GM21717 (cell line): Measurements from ENCODE around the gene CLEC2D.
A peak's percentile ranks its signal among the peaks of the same experiment; 100 is the strongest.
"Not testable (repeated sequence)": the region's sequence is repeated elsewhere in the genome, so short reads cannot be mapped to it uniquely, and the experiment has no call there.

Experiments used
- ATAC-seq: cut with Tn5 transposase; IDR thresholded peaks from one replicate; pipeline ENCODE4 v1.9.1; 2021; ENCODE audit warnings: mild to moderate bottlenecking, moderate library complexity; ENCODE audit not compliant: unreplicated experiment

CLEC2D gene

DNA sequence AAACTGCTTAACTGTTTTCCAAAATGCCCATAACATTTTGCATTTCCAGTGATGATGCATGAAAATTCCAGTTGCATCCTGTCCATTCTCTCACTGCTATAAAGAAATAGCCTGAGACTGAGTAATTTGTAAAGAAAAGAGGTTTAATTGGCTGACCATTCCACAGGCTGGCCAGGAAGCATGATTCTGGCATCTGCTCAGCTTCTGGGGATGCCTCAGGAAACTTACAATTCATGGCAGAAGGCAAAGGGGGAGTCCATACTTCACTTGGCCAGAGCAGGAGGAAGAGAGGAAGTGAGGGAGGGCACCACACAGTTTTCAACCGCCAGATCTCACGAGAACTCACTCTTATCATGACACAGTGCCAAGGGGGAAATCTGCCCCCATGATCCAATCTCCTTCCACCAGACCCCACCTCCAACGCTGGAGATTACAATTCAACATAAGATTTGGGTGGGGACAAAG is 18.2 kb upstream of the CLEC2D start:
- no peak for ATAC-seq

DNA sequence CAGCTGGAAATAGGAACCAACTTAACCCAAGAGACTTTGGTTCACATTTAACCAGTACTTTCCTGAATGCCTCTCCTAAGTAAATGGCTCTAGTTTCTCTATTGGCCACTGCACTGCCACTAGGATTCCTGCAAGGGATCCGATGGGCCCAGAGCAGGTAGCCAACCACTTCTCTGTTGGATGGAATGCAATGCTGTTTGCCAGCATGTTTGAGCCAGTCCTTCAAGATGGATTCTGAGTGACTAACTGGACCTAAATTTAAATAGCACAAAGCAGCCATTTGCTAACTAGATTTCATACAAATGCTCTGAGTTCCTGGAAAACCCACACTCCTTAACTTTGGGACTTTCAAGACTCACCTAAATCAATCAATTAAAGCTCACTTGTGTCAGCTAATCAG is 9.5 kb upstream of the CLEC2D start:
- ATAC-seq: no peak

DNA sequence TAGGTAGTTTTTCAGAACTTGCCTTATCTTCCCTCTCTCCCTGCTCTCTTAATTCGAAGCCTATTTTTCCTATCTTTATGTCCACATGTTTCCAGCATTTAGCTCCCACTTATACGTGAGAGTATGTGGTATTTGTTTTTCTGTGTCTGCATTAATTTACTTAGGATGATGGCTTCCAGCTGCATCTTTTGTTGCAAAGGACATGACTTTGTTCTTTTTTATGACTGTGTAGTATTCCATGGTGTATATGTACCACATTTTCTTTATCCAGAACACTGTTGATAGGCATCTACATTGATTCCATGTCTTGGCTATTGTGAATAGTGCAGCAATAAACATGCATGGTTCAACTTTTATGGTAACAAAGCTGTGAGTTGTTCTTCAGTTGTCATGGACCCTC is 7.8 kb upstream of the CLEC2D start:
- ATAC-seq: no peak

DNA sequence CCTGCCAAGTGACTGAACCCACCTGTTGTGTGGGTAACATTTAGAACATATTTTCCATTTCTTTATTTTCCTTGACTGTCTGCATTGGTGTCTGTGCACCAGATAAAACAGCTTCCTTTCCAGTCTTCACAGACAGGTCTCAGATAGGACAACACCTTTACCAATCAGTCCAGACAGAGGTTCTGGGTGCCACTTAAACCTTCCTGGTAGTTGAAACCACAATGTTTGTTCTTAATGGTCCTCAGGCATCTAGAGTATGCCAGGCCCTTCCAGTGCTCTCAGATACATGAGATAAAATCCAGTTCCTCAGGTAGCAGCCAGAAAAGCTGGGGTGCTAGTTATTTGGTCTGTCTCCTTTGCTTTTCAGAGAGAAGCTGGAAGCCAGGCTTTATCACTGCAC is 7.0 kb upstream of the CLEC2D start:
- no peak for ATAC-seq

DNA sequence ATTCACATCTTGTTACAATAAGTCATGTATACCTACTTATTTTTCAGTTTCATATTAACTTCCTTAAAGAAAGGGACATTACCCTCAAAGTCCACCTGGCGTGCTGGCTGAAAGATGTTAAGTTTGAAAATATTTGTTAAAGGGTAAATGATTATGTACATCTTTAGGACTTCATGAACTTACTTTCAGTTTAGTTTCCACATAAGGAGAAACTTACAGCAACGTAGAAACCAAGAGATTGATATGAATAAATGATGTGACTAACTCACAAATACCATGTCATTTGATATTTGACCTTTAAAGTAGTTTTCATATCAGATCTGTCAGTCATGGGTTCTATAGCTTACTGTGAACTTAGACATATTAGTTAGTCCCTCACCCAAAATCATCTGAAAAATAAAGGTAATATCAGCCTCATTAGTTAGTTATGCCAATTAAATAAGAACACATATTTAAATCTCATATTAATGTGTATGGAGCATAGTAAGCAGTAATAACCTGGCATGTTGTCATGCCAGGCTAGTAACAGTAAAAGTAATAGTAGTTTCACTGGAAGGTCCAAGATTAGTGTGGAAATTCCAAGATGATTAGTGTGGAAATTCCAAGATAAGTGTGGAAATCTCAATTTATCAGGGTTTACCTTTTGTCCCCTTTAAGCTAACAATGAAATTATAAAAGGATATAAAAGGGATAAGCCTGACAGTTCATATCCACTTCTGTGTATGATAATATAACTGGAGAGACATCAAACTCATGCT is 1.9 kb upstream of the CLEC2D start:
- peak; percentile 42 for ATAC-seq

DNA sequence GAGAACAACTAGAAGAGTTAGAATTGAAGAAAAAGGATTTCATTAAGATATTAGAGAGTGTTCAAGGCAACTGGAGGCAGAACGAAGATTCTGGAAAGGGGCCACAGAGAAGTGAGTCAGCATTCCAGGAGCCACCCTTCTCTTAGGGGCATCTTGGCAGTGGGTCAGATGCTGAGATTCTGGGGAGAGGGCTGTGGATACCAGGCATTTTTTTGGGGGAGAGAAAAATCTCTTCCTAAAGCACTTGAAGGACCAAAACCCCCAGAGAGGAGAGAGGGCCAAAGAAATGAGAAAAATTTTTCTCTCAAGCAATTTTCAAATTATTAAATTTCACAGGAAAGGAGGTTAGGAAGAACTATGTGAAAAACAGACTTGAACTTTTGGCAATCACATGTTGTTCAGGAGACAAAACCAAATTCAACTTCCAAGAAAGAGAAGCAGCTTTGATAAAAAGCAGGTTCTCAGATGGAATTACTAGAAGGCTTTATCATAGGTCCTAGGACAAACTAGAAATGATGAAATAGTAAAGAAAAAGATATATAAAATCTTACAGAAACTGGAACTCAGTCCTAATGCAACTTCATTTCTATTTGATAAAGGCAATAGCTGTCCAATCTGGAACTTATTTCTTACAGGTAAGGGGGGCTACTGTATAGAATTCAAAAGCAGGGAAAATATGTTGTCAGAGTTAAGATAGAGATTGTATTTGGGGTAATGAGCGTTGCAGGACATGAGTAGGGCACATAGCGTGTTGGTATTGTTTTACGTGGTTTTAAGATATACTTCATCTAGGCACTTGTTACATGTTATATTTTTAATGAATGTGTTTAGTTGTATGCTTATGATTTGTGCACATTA is 1.1 kb upstream of the CLEC2D start:
- no peak for ATAC-seq

DNA sequence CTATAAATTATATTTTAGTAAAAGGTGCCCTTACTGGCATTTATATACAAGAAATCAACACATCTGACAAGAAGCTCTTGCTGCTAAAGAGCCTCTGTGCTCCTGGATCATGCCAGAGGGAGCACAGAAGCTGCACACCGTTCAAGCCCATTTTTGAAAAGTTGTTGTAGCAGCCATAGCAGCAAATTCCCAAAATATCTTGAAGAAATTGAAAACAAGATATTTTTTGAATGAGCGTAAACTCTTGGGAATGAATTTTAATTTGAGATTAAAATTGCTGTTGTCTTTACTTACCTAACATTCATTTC is 540 bp upstream of the CLEC2D start:
- no peak for ATAC-seq

DNA sequence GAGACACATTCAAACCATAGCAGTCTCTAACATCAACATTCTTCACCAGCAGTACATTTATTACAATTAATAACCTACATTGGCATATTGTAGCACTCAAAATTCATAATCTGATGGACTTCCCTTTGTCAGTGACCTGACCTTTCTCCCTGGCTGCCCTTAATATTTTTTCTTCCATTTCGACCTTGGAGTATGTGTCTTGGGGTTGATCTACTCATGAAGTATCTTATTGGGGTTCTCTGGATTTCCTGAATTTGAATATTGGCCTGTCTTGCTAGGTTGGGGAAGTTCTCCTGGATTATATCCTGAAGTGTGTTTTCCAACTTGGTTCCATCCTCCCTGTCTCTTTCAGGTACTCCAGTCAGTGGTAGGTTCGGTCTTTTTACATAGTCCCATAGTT is 2.8 kb downstream of the CLEC2D start:
- ATAC-seq: not testable (repeated sequence)

DNA sequence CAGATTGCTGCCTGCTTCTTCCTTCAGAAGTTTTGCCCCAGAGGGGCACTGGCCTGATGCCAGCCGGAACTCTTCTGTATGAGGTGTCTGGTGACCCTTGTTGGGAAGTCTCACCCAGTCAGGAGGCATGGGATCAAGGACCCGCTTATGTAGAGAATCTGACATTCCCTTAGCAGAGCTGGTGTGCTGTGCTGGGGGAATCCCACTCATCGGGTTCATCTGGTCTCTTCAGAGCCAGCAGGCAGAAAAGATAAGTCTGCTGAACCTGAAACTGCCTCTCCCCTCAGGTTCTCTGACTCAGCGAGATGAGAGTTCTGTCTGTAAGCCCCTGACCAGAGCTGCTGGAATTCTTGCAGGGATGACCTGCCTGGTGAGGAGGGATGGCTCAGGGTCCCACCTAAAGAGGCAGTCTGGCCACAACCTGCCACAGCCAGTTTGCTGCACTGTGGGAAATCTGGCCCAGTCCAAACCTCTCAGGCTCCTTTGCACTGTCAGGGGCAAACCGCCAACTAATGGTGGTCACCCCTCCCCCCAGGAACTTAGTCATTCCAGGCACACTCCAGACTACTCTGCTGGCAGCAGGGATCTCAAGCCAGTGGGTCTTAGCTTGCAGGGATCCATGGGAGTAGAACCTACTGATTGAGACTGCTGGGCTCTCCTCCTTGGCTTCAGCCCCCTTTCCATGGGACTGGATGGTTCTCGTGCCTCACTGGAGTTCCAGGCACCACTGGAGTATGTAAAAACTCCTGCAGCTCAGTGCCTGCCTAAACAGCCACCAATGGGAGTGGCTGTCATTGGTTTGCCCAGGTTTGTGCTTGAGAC is 4.1 kb downstream of the CLEC2D start:
- ATAC-seq: peak; percentile 41

DNA sequence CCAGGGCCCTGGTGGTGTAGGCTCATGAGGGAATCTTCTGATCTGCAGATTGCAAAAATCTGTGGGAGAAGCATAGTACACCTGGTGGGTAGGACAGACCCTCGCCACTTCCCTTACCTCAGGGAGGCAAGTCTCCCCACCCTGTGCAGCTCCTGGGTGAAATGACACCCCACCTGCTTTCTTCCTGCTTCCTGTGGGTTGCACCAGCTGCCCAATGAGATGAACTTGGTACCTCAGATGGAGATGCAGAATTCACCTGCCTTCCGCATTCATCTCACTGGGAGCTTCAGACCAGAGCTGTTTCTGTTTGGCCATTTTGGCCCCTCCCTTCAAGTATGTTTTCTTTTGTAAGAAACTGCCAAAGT is 4.7 kb downstream of the CLEC2D start:
- peak; percentile 13 for ATAC-seq

DNA sequence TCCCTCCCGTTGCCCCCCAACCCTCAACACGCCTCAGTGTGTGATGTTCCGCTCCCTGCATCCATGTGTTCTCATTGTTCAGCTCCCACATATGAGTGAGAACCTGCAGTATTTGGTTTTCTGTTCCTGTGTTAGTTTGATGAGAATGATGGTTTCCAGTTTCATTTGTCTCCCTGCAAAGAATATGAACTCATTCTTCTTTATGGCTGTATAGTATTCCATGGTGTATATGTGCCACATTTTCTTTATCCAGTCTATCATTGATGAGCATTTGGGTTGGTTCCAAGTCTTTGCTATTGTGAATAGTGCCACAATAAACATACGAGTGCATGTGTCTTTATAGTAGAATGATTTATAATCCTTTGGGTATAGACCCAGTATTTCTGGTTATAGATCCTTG is 13.0 kb downstream of the CLEC2D start:
- not testable (repeated sequence) for ATAC-seq

DNA sequence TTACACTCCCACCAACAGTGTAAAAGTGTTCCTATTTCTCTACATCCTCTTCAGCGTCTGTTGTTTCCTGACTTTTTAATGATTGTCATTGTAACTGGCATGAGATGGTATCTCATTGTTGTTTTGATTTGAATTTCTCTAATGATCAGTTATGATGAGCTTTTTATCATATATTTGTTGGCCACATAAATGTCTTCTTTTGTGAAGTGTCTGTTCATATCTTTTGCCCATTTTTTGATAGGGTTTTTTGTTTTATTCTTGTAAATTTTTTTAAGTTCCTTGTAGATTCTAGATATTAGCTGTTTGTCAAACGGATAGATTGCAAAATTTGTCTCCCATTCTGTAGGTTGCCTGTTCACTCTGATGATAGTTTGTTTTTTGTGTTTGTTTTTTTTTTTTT is 13.4 kb downstream of the CLEC2D start:
- ATAC-seq: not testable (repeated sequence)

DNA sequence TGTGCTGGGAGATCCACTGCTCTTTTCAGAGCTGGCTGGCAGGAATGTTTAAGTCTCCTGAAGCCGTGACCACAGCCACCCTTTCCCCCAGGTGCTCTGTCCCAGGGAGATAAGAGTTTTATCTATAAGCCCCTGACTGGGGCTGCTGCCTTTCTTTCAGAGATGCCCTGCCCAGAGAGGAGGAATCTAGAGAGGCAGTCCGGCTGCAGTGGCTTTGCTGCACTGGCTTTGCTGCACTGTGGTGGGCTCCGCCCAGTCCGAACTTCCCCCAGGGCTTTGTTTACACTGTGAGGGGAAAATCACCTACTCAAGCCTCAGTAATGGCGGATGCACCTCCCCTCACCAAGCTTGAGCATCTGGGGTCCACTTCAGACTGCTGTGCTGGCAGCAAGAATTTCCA is 15.9 kb downstream of the CLEC2D start:
- ATAC-seq: not testable (repeated sequence)

DNA sequence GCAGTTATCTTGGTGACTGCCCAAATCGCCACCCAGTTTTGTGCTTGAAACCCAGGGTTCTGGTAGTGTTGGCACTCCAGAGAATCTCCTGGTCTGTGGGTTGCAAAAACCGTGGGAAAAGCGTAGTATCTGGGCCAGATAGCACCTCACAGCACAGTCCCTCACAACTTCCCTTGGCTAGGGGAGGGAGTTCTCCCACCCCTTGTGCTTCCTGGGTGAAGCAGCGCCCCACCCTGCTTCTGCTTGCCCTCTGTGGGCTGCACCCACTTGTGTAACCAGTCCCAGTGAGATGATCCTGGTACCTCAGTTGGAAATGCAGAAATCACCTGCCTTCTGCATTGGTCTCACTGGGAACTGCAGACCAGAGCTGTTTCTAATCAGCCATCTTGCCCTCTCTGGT is 16.4 kb downstream of the CLEC2D start:
- ATAC-seq: no peak

DNA sequence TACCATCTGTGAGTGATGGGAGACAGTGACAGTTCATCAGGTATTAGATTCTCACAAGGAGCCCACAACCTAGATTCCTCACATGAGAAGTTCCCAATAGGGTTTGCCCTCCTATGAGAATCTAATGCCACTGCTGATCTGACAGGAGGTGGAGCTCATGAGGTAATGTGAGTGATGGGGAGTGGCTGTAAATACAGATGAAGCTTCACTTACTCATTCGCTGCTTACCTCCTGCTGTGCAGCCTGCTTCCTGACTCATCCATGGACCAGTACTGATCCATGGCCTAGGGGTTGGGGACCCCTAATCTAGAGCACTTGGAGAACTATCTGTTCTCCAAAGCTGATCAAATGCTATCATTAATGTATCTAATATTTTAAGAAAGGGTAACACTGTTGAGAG is 17.7 kb downstream of the CLEC2D start:
- ATAC-seq: no peak

DNA sequence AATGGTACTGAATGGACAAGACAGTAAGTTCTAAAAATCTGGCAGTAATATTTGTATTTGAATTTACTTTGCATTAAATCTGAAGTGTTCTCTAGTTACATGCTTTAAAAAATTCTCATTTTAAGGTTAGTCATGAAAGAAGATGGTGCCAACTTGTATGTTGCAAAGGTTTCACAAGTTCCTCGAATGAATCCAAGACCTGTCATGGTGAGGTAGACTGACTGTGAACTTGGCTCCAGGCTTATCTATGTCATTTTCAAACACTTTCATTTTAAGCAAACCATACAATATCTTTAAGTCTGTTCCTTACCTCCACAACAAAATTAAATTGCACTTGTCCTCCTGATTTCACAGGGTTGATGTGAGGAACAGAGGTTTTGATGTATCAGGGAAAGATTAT is 23.4 kb downstream of the CLEC2D start:
- no peak for ATAC-seq

DNA sequence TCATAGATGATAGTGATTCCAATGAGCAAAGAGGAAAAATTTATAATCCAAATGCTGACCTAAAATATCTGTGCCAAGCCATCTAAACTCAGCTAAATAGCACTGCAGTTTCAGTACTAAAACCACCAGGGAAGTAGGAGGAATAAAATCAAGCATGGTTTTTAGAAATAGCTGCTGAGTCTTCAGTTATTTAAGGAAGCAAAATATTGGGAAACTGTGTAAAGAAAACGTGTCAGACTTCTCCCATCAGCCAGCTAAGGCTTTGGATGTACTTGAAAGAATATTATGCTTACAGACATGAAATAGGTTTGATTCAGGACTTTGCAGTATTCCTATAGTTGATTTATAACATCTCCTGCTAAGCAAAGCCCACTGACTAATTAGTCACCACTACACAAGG is 24.7 kb downstream of the CLEC2D start:
- ATAC-seq: no peak

DNA sequence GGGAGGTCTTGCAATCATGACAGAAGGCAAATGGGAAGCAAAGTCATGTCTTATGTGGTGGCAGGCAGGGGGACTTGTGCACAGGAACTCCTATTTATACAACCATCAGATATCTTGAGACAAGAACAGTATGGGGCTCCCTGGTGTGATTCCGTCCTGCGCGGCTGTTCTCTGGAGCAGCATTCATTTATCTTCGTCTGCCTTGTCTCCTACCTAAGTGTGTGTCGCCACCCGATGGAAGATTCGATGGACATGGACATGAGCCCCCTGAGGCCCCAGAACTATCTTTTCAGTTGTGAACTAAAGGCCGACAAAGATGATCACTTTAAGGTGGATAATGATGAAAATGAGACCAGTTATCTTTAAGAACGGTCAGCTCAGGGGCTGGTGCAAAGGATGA is 25.6 kb downstream of the CLEC2D start:
- not testable (repeated sequence) for ATAC-seq

DNA sequence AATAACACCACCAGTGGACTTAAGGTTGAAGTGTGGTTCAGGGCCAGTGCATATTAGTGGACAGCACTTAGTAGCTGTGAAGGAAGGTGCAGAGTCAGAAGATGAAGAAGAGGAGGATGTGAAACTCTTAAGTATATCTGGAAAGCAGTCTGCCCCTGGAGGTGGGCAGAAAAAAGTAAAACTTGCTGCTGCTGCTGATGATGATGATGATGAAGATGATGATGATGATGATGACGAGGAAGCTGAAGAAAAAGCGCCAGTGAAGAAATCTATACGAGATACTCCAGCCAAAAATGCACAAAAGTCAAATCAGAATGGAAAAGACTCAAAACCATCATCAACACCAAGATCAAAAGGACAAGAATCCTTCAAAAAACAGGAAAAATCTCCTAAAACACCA is 26.1 kb downstream of the CLEC2D start:
- ATAC-seq: not testable (repeated sequence)

DNA sequence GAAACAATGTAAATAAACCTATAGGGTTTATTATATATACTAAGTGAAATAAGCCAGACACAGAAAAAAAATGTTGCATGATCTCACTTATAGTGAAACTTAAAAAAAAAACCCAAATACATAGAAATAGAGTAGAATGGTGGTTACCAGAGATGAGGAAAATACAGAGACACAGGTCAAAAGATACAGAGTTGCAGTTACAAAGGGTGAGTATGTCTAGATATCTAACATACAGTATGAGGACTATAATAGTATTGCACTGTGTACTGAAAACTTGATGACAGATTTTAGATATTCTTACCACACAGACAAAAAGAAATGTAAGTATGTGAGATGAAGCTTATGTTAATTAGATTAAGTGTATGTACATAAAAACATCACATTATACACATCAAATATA is 28.1 kb downstream of the CLEC2D start:
- ATAC-seq: no peak

DNA sequence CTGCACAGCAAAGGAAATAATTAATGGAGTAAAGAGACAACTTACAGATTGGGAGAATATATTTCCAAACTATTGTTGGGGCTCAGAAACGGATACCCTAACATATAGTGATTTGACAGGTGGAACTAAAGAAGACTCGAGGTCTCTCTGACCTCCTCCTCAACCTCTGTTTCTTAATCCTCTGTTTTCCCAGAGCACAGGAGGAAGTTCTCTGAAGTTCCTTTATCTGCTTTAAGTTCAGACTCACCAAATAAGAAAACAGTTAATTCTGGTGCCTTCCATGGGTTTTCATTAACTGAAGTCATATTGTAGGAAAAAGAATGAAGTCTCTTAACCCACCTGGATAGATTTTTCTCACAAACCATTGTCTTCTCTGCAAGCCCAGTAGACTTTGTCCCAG is 29.2 kb downstream of the CLEC2D start:
- ATAC-seq: no peak
